ENCODE results near the gene SPO11.

Gene SPO11

DNA sequence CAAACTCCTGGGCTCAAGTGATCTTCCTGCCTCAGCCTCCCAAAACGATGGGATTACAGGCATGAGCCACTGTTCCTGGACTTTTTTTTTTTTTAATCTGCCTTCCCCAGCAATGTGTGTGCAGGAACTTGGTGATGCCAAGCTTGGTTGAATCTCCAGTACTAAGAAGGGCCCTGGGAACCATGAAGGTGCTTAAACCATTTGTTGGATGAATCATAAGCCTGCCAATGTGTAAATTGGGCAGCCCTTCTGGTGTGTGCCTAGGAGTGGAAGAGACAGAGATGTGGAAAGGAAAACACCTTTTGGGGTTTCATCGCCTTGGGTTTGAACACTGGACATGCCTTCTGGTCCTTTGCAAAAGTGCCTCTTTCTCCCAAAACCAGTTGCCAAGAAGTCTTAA, 7.1 kb upstream of the SPO11 start:
- TF ChIP-seq CTCF (IDR thresholded peaks at IDR 0.05; ENCODE audit: control insufficient read depth, extremely low read depth, insufficient read depth): no peak
- DNase-seq (ENCODE audit: low read depth): no peak
- H3K4me3 ChIP-seq (ENCODE audit: low read depth, low read length): no peak overlapping the region

DNA sequence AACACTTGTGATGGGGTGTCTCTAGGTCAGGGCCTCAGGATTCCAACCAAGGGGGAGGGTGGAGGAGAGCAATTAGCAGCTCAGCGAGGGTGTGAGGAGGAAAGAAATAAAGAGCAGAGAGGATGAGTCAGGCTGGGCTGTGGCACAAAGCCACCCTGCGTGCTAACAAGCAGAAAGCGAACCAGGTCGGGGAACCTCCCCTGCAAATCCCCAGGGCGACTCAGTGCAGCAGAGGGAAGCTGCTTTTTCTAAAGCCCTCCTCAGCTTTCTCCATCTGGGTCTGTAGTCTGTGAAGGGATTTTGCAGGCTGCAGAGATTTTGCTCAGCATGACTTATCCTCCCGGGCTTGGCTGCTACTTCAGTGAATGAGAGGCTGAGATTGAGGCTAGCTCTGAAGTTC, 6.6 kb upstream of the SPO11 start:
- DNase-seq (ENCODE audit: low read depth): no peak
- H3K4me3 ChIP-seq (ENCODE audit: low read depth, low read length): no peak overlapping the region
- TF ChIP-seq CTCF (IDR thresholded peaks at IDR 0.05; ENCODE audit: control insufficient read depth, extremely low read depth, insufficient read depth): no peak

GRCh38 chr20:57325632-57326356, 3.8 kb upstream of the SPO11 start:
- TF ChIP-seq CTCF (IDR thresholded peaks at IDR 0.05; ENCODE audit: control insufficient read depth, extremely low read depth, insufficient read depth): no peak
- no peak for DNase-seq (ENCODE audit: low read depth)
- H3K4me3 ChIP-seq (ENCODE audit: low read depth, low read length): no peak overlapping the region

- H3K4me3 ChIP-seq (ENCODE audit: low read depth, low read length): no peak overlapping the region
- DNase-seq (ENCODE audit: low read depth): no peak
- TF ChIP-seq CTCF (IDR thresholded peaks at IDR 0.05; ENCODE audit: control insufficient read depth, extremely low read depth, insufficient read depth): no peak
Measured at GRCh38 chr20:57326667-57327455, 2.7 kb upstream of the SPO11 start.

DNA sequence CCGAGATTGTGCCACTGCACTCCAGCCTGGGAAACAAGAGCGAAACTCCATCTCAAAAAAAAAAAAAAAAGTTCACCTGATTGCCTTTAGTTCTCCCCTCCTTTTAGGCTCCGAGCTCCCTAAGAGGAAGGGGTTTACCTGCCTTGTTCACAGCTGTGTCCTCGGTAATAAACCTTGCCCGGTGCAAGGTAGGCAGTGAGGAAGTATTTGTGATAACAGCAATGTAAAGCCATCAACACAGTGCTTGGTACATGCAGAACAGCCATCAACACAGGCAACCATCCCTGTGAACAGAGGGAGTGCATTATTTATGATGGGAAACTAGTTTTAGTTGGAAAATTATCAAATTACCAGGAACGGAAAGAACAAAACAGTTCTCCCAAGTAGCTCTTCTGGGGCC, 1.8 kb upstream of the SPO11 start:
- no peak for TF ChIP-seq CTCF (IDR thresholded peaks at IDR 0.05; ENCODE audit: control insufficient read depth, extremely low read depth, insufficient read depth)
- DNase-seq (ENCODE audit: low read depth): no peak
- no peak overlapping the region for H3K4me3 ChIP-seq (ENCODE audit: low read depth, low read length)

DNA sequence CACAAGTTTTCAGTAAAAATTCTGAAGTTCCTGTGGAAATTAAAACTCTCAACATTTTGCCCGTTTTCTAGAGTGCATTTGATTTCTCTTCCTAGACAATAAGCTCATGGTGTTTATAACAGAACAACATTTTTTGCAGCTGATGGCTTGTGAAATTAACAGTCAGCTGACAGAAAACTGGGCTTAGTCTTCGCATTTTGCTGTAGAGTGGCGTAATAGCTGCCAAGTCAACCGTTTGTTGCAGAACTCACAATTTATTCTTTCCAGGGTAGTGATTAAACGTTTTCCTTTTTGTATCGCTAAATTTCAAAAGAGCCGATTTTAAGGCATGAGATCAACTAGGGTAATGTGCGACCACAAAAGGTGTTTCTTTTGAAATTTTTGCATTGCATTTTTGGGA, 1.4 kb downstream of the SPO11 start:
- no peak for DNase-seq (ENCODE audit: low read depth)
- TF ChIP-seq CTCF (IDR thresholded peaks at IDR 0.05; ENCODE audit: control insufficient read depth, extremely low read depth, insufficient read depth): no peak
- H3K4me3 ChIP-seq (ENCODE audit: low read depth, low read length): no peak overlapping the region
